SK-N-MC (cell line): ENCODE measurements around the gene CDC25B.
"Not testable (repeated sequence)": the region's sequence is repeated elsewhere in the genome, so short reads cannot be mapped to it uniquely, and the experiment has no call there.

ENCODE experiments used
- EZH2 ChIP-seq: fragments of 200-600 bp; sonication (generic); IDR thresholded peaks from one replicate; pipeline ENCODE4 v1.6.1; 2017; ENCODE audit warnings: antibody characterized with exemption
- FOXP2 ChIP-seq: optimal IDR thresholded peaks from 2 replicates; pipeline ENCODE3; 2011; ENCODE audit warnings: mild to moderate bottlenecking, moderate library complexity; ENCODE audit not compliant: insufficient read depth; ENCODE audit errors: extremely low read length, control extremely low read depth
- POLR2AphosphoS5 ChIP-seq: IDR thresholded peaks from 2 replicates; pipeline ENCODE4 v1.6.1; 2012; ENCODE audit warnings: mild to moderate bottlenecking, low read depth, low read length, borderline replicate concordance

DNA sequence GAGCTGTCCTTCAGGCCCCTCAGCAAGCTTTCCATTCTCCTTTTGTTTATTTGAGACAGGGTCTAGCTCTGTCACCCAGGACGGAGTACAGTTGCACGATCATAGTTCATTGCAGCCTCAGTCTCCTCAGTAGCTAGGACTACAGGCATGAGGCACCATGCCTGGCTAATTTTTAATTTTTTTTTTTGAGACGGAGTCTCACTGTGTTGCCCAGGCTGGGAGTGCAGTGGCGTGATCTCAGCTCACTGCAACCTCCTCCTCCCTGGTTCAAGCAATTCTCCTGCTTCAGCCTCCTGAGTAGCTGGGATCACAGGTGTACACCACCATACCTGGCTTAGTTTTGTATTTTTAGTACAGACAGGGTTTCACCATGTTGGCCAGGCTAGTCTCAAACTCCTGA, 6.9 kb upstream of the CDC25B start:
- not testable (repeated sequence) for TF ChIP-seq EZH2, POLR2AphosphoS5, FOXP2
